Measurements from ENCODE around the gene TXLNA. TPM values are rescaled to one million over a fixed set of nuclear protein-coding genes. Genes with fewer than 3 reads are reported as not detected.
A peak's percentile ranks its signal among the peaks of the same experiment; 100 is the strongest.
"Not testable (repeated sequence)": the region's sequence is repeated elsewhere in the genome, so short reads cannot be mapped to it uniquely, and the experiment has no call there.

Gene TXLNA
- total RNA-seq: 10 to 100 TPM; 84.0 to 84.4 TPM

DNA sequence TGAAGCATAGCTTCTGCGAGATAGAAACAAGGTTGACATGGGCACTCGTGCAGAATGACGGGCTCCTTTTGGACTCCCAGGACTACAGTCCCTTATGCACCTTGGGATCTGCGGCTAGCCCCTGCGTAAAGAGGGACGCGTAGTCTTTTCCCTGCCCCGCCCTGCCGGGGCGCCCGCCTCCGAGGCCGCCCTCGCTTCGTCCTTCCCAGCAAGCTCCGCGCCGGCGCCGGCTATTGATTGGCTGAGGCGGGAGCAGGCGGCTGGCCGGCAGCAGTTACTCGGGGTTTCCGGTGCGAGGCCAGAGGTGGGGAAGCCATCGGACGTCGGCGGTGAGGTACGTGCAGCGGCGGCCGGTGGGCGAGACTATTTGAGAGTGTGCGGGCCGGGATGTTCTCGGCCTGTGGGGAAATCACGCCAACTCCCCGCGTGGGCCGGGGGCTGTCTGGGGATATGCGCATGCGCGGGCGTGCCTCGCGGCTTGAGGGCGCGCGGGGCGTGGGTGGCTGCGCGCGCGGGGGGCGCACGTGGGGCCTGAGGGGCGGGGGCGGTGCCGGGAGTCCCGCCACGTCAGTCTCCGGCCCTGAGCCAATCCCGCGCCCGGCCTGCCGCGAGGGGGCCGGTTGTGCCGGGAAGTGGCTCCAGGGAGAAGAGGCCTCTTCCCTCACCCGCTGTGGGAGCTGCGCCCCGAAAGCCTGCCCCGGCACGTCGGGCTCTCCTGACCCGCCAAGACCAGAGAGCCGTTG lies at the start of gene TXLNA:
TXLNA (plus strand) TSS at position 233 of the 743 bp plus-strand sequence. CDS start 671 bp downstream, outside the sequence.
- H3K4me3 Mint-ChIP-seq: peak within 1 kb of the TSS; percentile 95
- H3K36me3 Mint-ChIP-seq: peaks cover 44% of the 10 kb centered on the region
- no peaks in the 10 kb centered on the region for H3K9me3 Mint-ChIP-seq

GRCh38 chr1:32133950-32134280 lies 45.6 kb upstream of the TXLNA start:
- Mint-ChIP-seq H3K36me3 (peaks cover 29% of the 10 kb centered on the region), H3K4me1 (peaks cover 25% of the 10 kb centered on the region)
- not testable (repeated sequence) for H3K9me3 Mint-ChIP-seq

More for the DNA sequence above, at the start of gene TXLNA:
- Mint-ChIP-seq H3K27me3 (no peaks in the 10 kb centered on the region), H3K4me1 (peaks cover 44% of the 10 kb centered on the region), H3K27ac (peak within 1 kb of the TSS; percentile 98)
- DNase-seq: peak; percentile 94

GRCh38 chr1:32137111-32137510 lies 42.4 kb upstream of the TXLNA start:
- DNase-seq: no peak
- Mint-ChIP-seq H3K4me1 (peaks cover 38% of the 10 kb centered on the region), H3K36me3 (peaks cover 29% of the 10 kb centered on the region), H3K4me3 (no peak overlapping the region), H3K27me3 (no peaks in the 10 kb centered on the region), H3K9me3 (no peaks in the 10 kb centered on the region), H3K27ac (no peak overlapping the region)

More at GRCh38 chr1:32133950-32134280, 45.6 kb upstream of the TXLNA start:
- H3K27me3 Mint-ChIP-seq, DNase-seq, H3K27ac Mint-ChIP-seq, H3K4me3 Mint-ChIP-seq: not testable (repeated sequence)

- Mint-ChIP-seq H3K27ac (peak overlapping the region; percentile 47), H3K36me3 (peaks cover 34% of the 10 kb centered on the region), H3K4me1 (peaks cover 43% of the 10 kb centered on the region), H3K4me3 (no peak overlapping the region), H3K27me3 (no peaks in the 10 kb centered on the region), H3K9me3 (no peaks in the 10 kb centered on the region)
- DNase-seq: no peak
These were observed 40.5 kb upstream of the TXLNA start for GRCh38 chr1:32138965-32139364.

DNA sequence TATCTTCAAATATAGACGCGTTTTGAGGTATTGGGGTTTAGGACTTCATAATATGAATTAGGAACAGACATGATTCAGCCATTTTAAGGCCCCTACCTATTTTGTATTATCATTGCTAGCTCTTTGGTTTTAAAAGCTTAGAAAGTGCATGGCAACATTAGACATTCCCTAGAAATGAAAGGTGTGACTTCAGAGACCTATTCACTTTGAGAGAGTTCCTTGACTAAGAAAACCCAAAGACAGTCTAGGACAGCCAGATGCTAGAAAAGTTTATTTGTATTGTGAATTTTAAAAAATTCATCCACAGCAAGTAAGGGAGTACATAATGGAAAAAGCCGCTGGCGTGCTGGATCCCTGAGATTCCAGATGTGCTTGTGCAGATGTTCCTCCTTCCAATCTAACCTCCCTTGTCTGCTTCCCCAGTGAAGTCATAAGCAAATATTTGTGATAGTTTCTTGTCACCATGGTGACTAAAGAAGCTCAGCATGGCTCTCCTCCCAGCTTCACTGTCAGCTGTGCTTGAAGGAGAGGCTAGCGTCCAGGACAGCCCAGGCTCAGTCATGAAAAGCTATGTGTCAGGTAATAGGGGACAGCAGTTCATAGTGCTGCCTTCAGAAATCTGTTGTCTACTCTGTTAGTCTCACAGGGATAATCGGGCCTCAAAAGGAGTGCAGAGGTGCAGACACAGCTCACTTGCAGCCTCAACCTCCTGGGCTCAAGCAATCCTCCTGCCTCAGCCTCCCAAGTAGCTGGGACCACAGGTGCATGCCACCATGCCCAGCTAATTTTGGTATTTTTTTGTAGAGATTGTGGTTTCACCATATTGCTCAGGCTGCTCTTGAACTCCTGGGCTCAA lies 36.8 kb upstream of the TXLNA start:
- Mint-ChIP-seq H3K27me3 (no peaks in the 10 kb centered on the region), H3K27ac (no peak overlapping the region), H3K9me3 (peaks cover 2% of the 10 kb centered on the region), H3K4me3 (no peak overlapping the region), H3K4me1 (peaks cover 55% of the 10 kb centered on the region), H3K36me3 (peaks cover 41% of the 10 kb centered on the region)
- no peak for DNase-seq

DNA sequence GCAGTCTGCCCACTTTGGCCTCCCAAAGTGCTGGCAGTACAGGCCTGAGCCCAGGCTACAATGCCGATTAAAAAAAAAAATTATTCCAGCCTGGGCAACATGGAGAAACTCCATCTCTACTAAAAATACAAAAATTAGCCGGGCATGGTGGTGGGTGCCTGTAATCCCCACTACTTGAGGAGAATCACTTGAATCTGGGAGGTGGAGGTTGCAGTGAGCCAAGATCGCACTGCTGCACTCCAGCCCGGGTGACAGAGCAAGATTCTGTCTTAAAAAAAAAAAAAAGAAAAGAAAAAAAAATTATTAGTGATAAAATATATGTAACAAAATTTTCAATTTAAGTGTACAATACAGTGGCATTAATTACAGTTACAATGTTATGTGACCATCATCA lies 36.2 kb upstream of the TXLNA start:
- H3K4me1 Mint-ChIP-seq: peaks cover 53% of the 10 kb centered on the region
- H3K27ac Mint-ChIP-seq, H3K4me3 Mint-ChIP-seq, DNase-seq, H3K9me3 Mint-ChIP-seq, H3K27me3 Mint-ChIP-seq: not testable (repeated sequence)
- peaks cover 44% of the 10 kb centered on the region for H3K36me3 Mint-ChIP-seq

DNA sequence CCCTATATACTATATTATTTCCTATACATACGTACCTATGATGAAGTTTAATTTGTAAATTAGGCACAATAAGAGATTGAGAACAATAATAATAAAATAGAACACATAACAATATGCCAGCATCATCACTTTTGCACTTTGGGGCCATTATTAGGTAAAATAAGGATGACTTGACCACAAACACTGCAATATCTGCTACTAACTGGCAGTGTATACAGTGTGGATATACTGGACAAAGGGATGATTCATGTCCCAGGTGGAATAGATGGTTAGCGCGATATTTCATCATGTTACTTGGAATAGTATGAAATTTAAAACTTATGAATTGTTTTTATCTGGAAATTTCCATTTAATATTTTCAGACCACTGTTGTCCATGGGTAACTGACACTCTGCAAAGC lies 35.4 kb upstream of the TXLNA start:
- Mint-ChIP-seq H3K36me3 (peaks cover 46% of the 10 kb centered on the region), H3K27ac (no peak overlapping the region), H3K9me3 (peaks cover 5% of the 10 kb centered on the region), H3K4me1 (peaks cover 45% of the 10 kb centered on the region), H3K4me3 (no peak overlapping the region), H3K27me3 (no peaks in the 10 kb centered on the region)
- no peak for DNase-seq

DNA sequence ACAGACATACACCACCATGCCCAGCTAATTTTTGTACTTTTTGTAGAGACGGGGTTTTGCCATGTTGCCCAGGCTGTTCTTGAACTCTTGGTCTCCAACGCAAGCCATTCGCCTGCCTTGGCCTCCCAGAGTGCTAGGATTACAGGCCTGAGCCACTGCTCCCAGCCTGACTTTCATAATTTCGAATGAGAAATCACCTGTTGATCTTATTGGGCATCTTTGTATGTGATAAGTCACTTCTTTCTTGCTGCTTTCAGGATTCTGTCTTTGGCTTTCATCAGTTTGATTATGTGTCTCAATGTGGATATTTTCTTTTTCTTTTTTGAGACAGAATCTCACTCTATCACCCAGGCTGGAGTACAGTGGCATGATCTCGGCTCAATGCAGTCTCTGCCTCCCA lies 31.7 kb upstream of the TXLNA start:
- Mint-ChIP-seq H3K36me3 (peaks cover 48% of the 10 kb centered on the region), H3K4me1 (peaks cover 32% of the 10 kb centered on the region)
- H3K4me3 Mint-ChIP-seq, H3K27me3 Mint-ChIP-seq, H3K9me3 Mint-ChIP-seq, DNase-seq, H3K27ac Mint-ChIP-seq: not testable (repeated sequence)

GRCh38 chr1:32150847-32151246 lies 28.6 kb upstream of the TXLNA start:
- Mint-ChIP-seq H3K4me3 (no peak overlapping the region), H3K36me3 (peaks cover 36% of the 10 kb centered on the region), H3K27me3 (no peaks in the 10 kb centered on the region), H3K27ac (no peak overlapping the region), H3K4me1 (peaks cover 19% of the 10 kb centered on the region), H3K9me3 (peaks cover 7% of the 10 kb centered on the region)
- no peak for DNase-seq

DNA sequence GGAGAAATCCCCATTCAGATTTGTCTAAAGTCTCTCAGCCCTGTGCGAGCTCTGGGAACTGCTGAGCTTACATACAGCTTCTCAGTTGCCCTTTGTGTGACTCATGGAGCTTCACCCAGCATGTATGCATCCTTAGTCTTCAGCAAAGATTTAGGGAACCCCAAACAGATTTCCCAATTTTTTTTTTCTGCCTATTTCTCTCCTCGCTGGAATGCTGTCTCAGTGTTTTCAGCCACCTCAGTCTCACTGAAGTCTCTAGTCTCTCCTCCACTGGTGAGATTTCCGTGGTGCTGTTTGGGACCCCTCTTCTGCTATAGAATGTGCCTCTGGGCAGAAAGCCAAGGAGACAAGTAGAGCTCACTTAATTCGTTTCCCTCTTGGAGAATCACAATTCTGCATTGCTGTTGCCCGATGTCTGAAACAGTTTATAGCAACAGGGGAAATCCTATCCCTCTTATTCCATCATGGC lies 28.1 kb upstream of the TXLNA start:
- H3K4me3 Mint-ChIP-seq: no peak overlapping the region
- H3K9me3 Mint-ChIP-seq: peaks cover 7% of the 10 kb centered on the region
- H3K27me3 Mint-ChIP-seq: no peaks in the 10 kb centered on the region
- H3K36me3 Mint-ChIP-seq: peaks cover 34% of the 10 kb centered on the region
- H3K4me1 Mint-ChIP-seq: peaks cover 16% of the 10 kb centered on the region
- H3K27ac Mint-ChIP-seq: no peak overlapping the region
- no peak for DNase-seq

- H3K4me3 Mint-ChIP-seq: no peak overlapping the region
- no peaks in the 10 kb centered on the region for H3K9me3 Mint-ChIP-seq
- peaks cover 10% of the 10 kb centered on the region for H3K4me1 Mint-ChIP-seq
- no peaks in the 10 kb centered on the region for H3K27me3 Mint-ChIP-seq
- no peak for DNase-seq
- peak overlapping the region; percentile 66 for H3K27ac Mint-ChIP-seq
- H3K36me3 Mint-ChIP-seq: peaks cover 36% of the 10 kb centered on the region
These were observed 20.3 kb upstream of the TXLNA start for GRCh38 chr1:32159189-32159588.

GRCh38 chr1:32163405-32163804 lies 16.1 kb upstream of the TXLNA start:
- Mint-ChIP-seq H3K27ac (no peak overlapping the region), H3K4me3 (no peak overlapping the region), H3K9me3 (no peaks in the 10 kb centered on the region), H3K27me3 (no peaks in the 10 kb centered on the region), H3K4me1 (peaks cover 8% of the 10 kb centered on the region), H3K36me3 (peaks cover 38% of the 10 kb centered on the region)
- DNase-seq: no peak

DNA sequence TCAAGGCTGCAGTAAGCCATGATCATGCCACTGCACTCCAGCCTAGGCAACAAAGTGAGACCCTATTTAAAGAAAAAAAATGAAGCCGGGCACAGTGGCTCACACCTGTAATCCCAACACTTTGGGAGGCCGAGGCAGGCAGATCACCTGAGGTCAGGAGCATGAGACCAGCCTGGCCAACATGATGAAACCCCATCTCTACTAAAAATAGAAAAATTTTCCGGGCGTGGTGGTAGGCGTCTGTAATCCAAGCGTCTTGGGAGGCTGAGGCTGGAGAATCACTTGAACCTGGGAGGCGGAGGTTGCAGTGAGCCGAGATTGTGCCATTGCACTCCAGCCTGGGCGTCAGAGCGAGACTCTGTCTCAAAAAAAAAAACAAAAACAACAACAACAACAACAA lies 13.8 kb upstream of the TXLNA start:
- H3K36me3 Mint-ChIP-seq: peaks cover 31% of the 10 kb centered on the region
- not testable (repeated sequence) for DNase-seq, H3K27me3 Mint-ChIP-seq, H3K9me3 Mint-ChIP-seq, H3K27ac Mint-ChIP-seq, H3K4me1 Mint-ChIP-seq, H3K4me3 Mint-ChIP-seq

DNA sequence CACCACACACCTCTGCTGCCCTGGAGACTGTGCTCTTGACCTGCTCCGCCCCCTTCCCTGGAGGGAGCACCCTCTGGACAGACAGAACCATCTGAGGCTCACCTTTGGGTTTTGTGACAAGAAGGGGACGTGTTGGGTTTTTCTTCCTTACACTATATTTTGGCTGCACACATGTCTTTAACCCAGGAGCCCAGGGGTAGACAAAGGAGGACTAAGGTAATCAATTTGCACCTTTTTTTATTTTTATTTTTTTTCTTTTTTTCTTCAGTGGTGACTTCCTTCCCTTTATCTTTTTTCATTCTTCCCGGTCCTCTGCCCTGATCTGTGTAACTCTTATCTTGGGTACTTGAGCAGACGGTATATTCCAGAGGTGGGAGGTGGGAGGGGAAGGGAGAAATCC lies 8.5 kb upstream of the TXLNA start:
- H3K36me3 Mint-ChIP-seq: peaks cover 34% of the 10 kb centered on the region
- H3K4me1 Mint-ChIP-seq: peaks cover 10% of the 10 kb centered on the region
- no peaks in the 10 kb centered on the region for H3K9me3 Mint-ChIP-seq
- H3K27ac Mint-ChIP-seq: no peak overlapping the region
- no peak for DNase-seq
- no peaks in the 10 kb centered on the region for H3K27me3 Mint-ChIP-seq
- H3K4me3 Mint-ChIP-seq: no peak overlapping the region

GRCh38 chr1:32172621-32173245 lies 6.7 kb upstream of the TXLNA start:
- Mint-ChIP-seq H3K27ac (no peak overlapping the region), H3K4me3 (no peak overlapping the region), H3K27me3 (no peaks in the 10 kb centered on the region), H3K9me3 (no peaks in the 10 kb centered on the region), H3K4me1 (peaks cover 10% of the 10 kb centered on the region), H3K36me3 (peaks cover 28% of the 10 kb centered on the region)
- DNase-seq: no peak

Measured in activated naive CD8-positive, alpha-beta T cell treated with anti-CD3 and anti-CD28 coated beads for 36 hours (primary cell).